Naive B cell (primary cell): ENCODE measurements around the gene OXLD1. TPM values are rescaled to one million over a fixed set of nuclear protein-coding genes. Genes with fewer than 3 reads are reported as not detected.

Experiments used
- ATAC-seq, 2 donors: fragments of 150-1000 bp; cut with Tn5 transposase; 2 replicates each; pipeline ENCODE4 v1.10.0; 2021; ENCODE audit warnings: low read depth in 2 of 2, mild to moderate bottlenecking in 2 of 2, moderate library complexity in 2 of 2
- DNase-seq: peaks from one replicate; pipeline ENCODE4 v3.0.0; 2022
- H3K27ac Mint-ChIP-seq, 6 donors: one replicate each; pipeline ENCODE4 v1.8.0; 2020 to 2022; ENCODE audit warnings: mild to moderate bottlenecking in 6 of 6, mixed read lengths in 6 of 6, moderate library complexity in 5 of 6, inconsistent platforms in 2 of 6
- H3K27me3 Mint-ChIP-seq, 3 donors: one replicate each; pipeline ENCODE4 v1.8.0; 2021 to 2022; ENCODE audit warnings: mixed read lengths in 3 of 3, mild to moderate bottlenecking in 1 of 3
- H3K36me3 Mint-ChIP-seq, 2 donors: one replicate each; pipeline ENCODE4 v1.8.0; 2020 to 2022; ENCODE audit warnings: mixed read lengths in 2 of 2, inconsistent platforms in 1 of 2, mild to moderate bottlenecking in 1 of 2
- H3K4me1 Mint-ChIP-seq, 3 donors: one replicate each; pipeline ENCODE4 v1.8.0; 2020 to 2022; ENCODE audit warnings: mixed read lengths in 3 of 3, inconsistent platforms in 1 of 3, mild to moderate bottlenecking in 1 of 3, moderate library complexity in 1 of 3
- H3K4me3 Mint-ChIP-seq, 8 donors: one replicate each; pipeline ENCODE4 v1.8.0; 2020 to 2022; ENCODE audit warnings: mild to moderate bottlenecking in 8 of 8, mixed read lengths in 8 of 8, moderate library complexity in 8 of 8, inconsistent platforms in 2 of 8
- H3K9me3 Mint-ChIP-seq, 7 donors: one replicate each; pipeline ENCODE4 v1.8.0; 2020 to 2022; ENCODE audit warnings: mixed read lengths in 7 of 7, mild to moderate bottlenecking in 5 of 7, inconsistent platforms in 2 of 7, moderate library complexity in 1 of 7
- polyA plus RNA-seq, 6 donors: library from polyadenylated mRNA; unstranded; fragments of 300-500 nt; fragmentation: Illumina TruSeq; gene quantifications; one replicate each; pipeline ENCODE4 v1.2.3, GENCODE V29; 2021; ENCODE audit warnings: low read depth in 6 of 6

The OXLD1 gene
- polyA plus RNA-seq, 6 donors from 2014 or later, result 63.9 to 77.5 (median 69.6) TPM

- DNase-seq (no peak), ATAC-seq (no peak)
- Mint-ChIP-seq H3K4me3 (peak overlapping the region in 1 of 8 donors; percentile 36), H3K4me1 (peaks cover 10 to 15% (median 12%) of the 10 kb centered on the region in 3 donors), H3K36me3 (no peaks in the 10 kb centered on the region), H3K9me3 (no peaks in the 10 kb centered on the region), H3K27me3 (no peaks in the 10 kb centered on the region), H3K27ac (no peak overlapping the region)
Measured at GRCh38 chr17:81662002-81662401, 4.4 kb downstream of the OXLD1 start.

GRCh38 chr17:81660441-81660840 lies 6.0 kb downstream of the OXLD1 start:
- ATAC-seq (no peak), DNase-seq (no peak)
- Mint-ChIP-seq H3K27ac (no peak overlapping the region), H3K36me3 (no peaks in the 10 kb centered on the region), H3K4me1 (peaks cover 0 to 5% (median under 1%) of the 10 kb centered on the region in 3 donors), H3K4me3 (no peak overlapping the region), H3K27me3 (no peaks in the 10 kb centered on the region), H3K9me3 (no peaks in the 10 kb centered on the region)

- no peaks in the 10 kb centered on the region for H3K9me3 Mint-ChIP-seq
- ATAC-seq, result no peak
Measured at GRCh38 chr17:81659038-81659437, 7.4 kb downstream of the OXLD1 start.

GRCh38 chr17:81656835-81657234 lies 9.6 kb downstream of the OXLD1 start:
- no peak overlapping the region for H3K27ac Mint-ChIP-seq
- no peaks in the 10 kb centered on the region for H3K9me3 Mint-ChIP-seq
- H3K27me3 Mint-ChIP-seq, result peaks cover 0 to 9% (median 3%) of the 10 kb centered on the region in 3 donors
- no peaks in the 10 kb centered on the region for H3K36me3 Mint-ChIP-seq
- DNase-seq (no peak), ATAC-seq (no peak)
- H3K4me1 Mint-ChIP-seq, result peaks cover 10 to 18% (median 13%) of the 10 kb centered on the region in 3 donors
- H3K4me3 Mint-ChIP-seq, result peak overlapping the region in 1 of 8 donors; percentile 41

More at GRCh38 chr17:81659038-81659437, 7.4 kb downstream of the OXLD1 start:
- no peak overlapping the region for H3K27ac Mint-ChIP-seq
- DNase-seq, result no peak
- peaks cover 0 to 3% (median 3%) of the 10 kb centered on the region in 3 donors for H3K4me1 Mint-ChIP-seq
- H3K4me3 Mint-ChIP-seq, result no peak overlapping the region
- no peaks in the 10 kb centered on the region for H3K27me3 Mint-ChIP-seq
- H3K36me3 Mint-ChIP-seq, result no peaks in the 10 kb centered on the region

GRCh38 chr17:81656118-81656743 lies 10.2 kb downstream of the OXLD1 start, which contains the start of gene PDE6G:
Gene PDE6G (minus strand): TSS chr17:81656542. CDS start chr17:81653305, 3,237 bp downstream.
- Mint-ChIP-seq H3K36me3 (no peaks in the 10 kb centered on the region), H3K9me3 (no peaks in the 10 kb centered on the region), H3K4me3 (peak within 1 kb of the TSS in 1 of 8 donors; percentile 41), H3K27ac (peak within 1 kb of the TSS in 1 of 6 donors; percentile 20), H3K4me1 (peaks cover 11 to 21% (median 13%) of the 10 kb centered on the region in 3 donors), H3K27me3 (peaks cover 0 to 13% (median 8%) of the 10 kb centered on the region in 3 donors)
- ATAC-seq (no peak), DNase-seq (no peak)

GRCh38 chr17:81655378-81656117 lies 10.9 kb downstream of the OXLD1 start:
- no peaks in the 10 kb centered on the region for H3K36me3 Mint-ChIP-seq
- H3K9me3 Mint-ChIP-seq, result no peaks in the 10 kb centered on the region
- H3K27ac Mint-ChIP-seq, result peak overlapping the region in 1 of 6 donors; percentile 20
- DNase-seq (no peak), ATAC-seq (no peak)
- H3K27me3 Mint-ChIP-seq, result peaks cover 0 to 18% (median 8%) of the 10 kb centered on the region in 3 donors
- peaks cover 11 to 21% (median 13%) of the 10 kb centered on the region in 3 donors for H3K4me1 Mint-ChIP-seq
- H3K4me3 Mint-ChIP-seq, result no peak overlapping the region

GRCh38 chr17:81652906-81653771 lies 13.3 kb downstream of the OXLD1 start:
- DNase-seq (no peak), ATAC-seq (peak; percentile 78 to 84)
- Mint-ChIP-seq H3K4me1 (peaks cover 11 to 21% (median 13%) of the 10 kb centered on the region in 3 donors), H3K9me3 (peaks cover 0 to 4% (median 0%) of the 10 kb centered on the region in 7 donors), H3K36me3 (no peaks in the 10 kb centered on the region), H3K27ac (peak overlapping the region in 4 of 6 donors; percentile 80 to 90 (median 86)), H3K4me3 (peak overlapping the region; percentile 79 to 92 (median 88)), H3K27me3 (peaks cover 5 to 35% (median 8%) of the 10 kb centered on the region in 3 donors)

GRCh38 chr17:81651692-81652091 lies 14.7 kb downstream of the OXLD1 start:
- Mint-ChIP-seq H3K4me3 (peak overlapping the region in 7 of 8 donors; percentile 3 to 76 (median 49)), H3K27me3 (peaks cover 9 to 46% (median 19%) of the 10 kb centered on the region in 3 donors), H3K9me3 (peaks cover 0 to 4% (median 0%) of the 10 kb centered on the region in 7 donors), H3K27ac (peak overlapping the region in 3 of 6 donors; percentile 77 to 84 (median 80)), H3K4me1 (peaks cover 11 to 21% (median 13%) of the 10 kb centered on the region in 3 donors), H3K36me3 (no peaks in the 10 kb centered on the region)
- DNase-seq (no peak), ATAC-seq (no peak)

- no peaks in the 10 kb centered on the region for H3K36me3 Mint-ChIP-seq
Measured at GRCh38 chr17:81650951-81651350, 15.5 kb downstream of the OXLD1 start.

GRCh38 chr17:81648707-81649085 lies 17.7 kb downstream of the OXLD1 start:
- H3K27me3 Mint-ChIP-seq, result peaks cover 9 to 46% (median 19%) of the 10 kb centered on the region in 3 donors
- peaks cover 7 to 15% (median 10%) of the 10 kb centered on the region in 3 donors for H3K4me1 Mint-ChIP-seq
- ATAC-seq, result no peak
- H3K9me3 Mint-ChIP-seq, result peaks cover 0 to 4% (median 0%) of the 10 kb centered on the region in 7 donors
- DNase-seq, result no peak
- H3K36me3 Mint-ChIP-seq, result no peaks in the 10 kb centered on the region
- peak overlapping the region in 1 of 8 donors; percentile 25 for H3K4me3 Mint-ChIP-seq
- H3K27ac Mint-ChIP-seq, result no peak overlapping the region

More at GRCh38 chr17:81650951-81651350, 15.5 kb downstream of the OXLD1 start:
- ATAC-seq, result no peak
- Mint-ChIP-seq H3K4me3 (peak overlapping the region in 1 of 8 donors; percentile 33), H3K27ac (no peak overlapping the region), H3K4me1 (peaks cover 11 to 21% (median 13%) of the 10 kb centered on the region in 3 donors), H3K9me3 (peaks cover 0 to 4% (median 0%) of the 10 kb centered on the region in 7 donors), H3K27me3 (peaks cover 9 to 47% (median 19%) of the 10 kb centered on the region in 3 donors)
- no peak for DNase-seq

- no peak for ATAC-seq
Measured at GRCh38 chr17:81648013-81648706, 18.2 kb downstream of the OXLD1 start.

GRCh38 chr17:81647640-81648012 lies 18.8 kb downstream of the OXLD1 start:
- Mint-ChIP-seq H3K9me3 (peaks cover 0 to 4% (median 0%) of the 10 kb centered on the region in 7 donors), H3K27ac (no peak overlapping the region), H3K4me1 (peaks cover 0 to 6% (median 3%) of the 10 kb centered on the region in 3 donors), H3K4me3 (no peak overlapping the region), H3K36me3 (no peaks in the 10 kb centered on the region), H3K27me3 (peaks cover 9 to 40% (median 19%) of the 10 kb centered on the region in 3 donors)
- DNase-seq (no peak), ATAC-seq (no peak)

More at GRCh38 chr17:81648013-81648706, 18.2 kb downstream of the OXLD1 start:
- H3K36me3 Mint-ChIP-seq, result no peaks in the 10 kb centered on the region
- H3K27ac Mint-ChIP-seq, result no peak overlapping the region
- H3K27me3 Mint-ChIP-seq, result peaks cover 9 to 40% (median 19%) of the 10 kb centered on the region in 3 donors
- H3K4me1 Mint-ChIP-seq, result peaks cover 2 to 9% (median 5%) of the 10 kb centered on the region in 3 donors
- H3K9me3 Mint-ChIP-seq, result peaks cover 0 to 4% (median 0%) of the 10 kb centered on the region in 7 donors
- no peak for DNase-seq
- H3K4me3 Mint-ChIP-seq, result no peak overlapping the region
